Measurements from ENCODE around the gene TOR3A.

DNA sequence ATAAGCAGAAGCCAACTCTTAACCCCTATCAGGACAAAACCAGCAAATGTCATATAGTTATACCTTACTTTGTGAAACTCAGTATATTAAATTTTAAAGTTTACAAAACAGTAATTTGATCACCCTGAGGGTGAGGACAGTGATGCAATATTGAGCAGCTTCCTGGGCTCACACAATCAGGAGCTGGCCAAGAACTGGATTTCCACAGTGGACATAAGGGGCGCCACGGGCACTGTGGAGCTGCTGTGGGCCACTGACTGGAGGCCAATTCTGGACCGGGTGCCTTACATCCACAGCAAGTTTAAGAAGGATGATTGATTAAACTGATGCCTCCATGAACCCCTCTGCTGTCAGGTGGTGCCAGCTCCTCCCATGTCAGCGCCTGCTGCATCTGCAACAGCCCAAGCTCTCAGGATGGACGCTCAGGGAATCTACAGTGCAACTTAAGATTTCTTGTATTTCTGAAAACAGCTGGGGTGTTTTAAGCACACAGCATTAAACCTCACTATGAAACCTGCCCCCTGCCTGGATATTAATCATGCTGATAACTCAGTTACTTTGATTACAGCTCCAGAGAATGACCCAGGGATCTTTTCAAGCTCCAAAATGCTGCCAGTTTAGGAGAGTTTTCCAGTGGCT lies 55.9 kb downstream of the TOR3A start:
- TF ChIP-seq BHLHE40 (IDR thresholded peaks at IDR 0.05; ENCODE audit: low read depth, low read length) (no peak), CEBPB (IDR thresholded peaks at IDR 0.05) (no peak), CTCF (IDR thresholded peaks at IDR 0.05) (no peak), FOSL2 (IDR thresholded peaks at IDR 0.05) (no peak), FOSL2 (CRISPR knock-in tag; IDR thresholded peaks at IDR 0.05) (no peak), JUNB (IDR thresholded peaks at IDR 0.05) (no peak), MYC (IDR thresholded peaks at IDR 0.05; ENCODE audit: borderline replicate concordance, low read length) (no peak), EP300 (IDR thresholded peaks at IDR 0.05) (no peak), NFE2L2 (conservative IDR thresholded peaks at IDR 0.05; ENCODE audit: low read length) (no peak), POLR2A (IDR thresholded peaks at IDR 0.05; ENCODE audit: low read length) (no peak), PBX3 (IDR thresholded peaks at IDR 0.05) (no peak), RFX5 (IDR thresholded peaks at IDR 0.05) (no peak), NPAS2 (CRISPR knock-in tag; IDR thresholded peaks at IDR 0.05; ENCODE audit: borderline replicate concordance) (no peak), ZFP36 (IDR thresholded peaks at IDR 0.05; ENCODE audit: borderline replicate concordance, partially characterized antibody) (no peak)
- TF ChIP-seq, protein P1, sequence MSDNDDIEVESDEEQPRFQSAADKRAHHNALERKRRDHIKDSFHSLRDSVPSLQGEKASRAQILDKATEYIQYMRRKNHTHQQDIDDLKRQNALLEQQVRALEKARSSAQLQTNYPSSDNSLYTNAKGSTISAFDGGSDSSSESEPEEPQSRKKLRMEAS (IDR thresholded peaks at IDR 0.05) = no peak

Measured in A549 (cell line).